OCI-LY3 (cell line): ENCODE results near the gene PODXL.

ENCODE experiments used
- EZH2phosphoT487 ChIP-seq: fragments of 200-600 bp; shearing (Covaris generic); IDR thresholded peaks from 2 replicates; pipeline ENCODE4 v1.6.1; 2018; ENCODE audit warnings: antibody characterized with exemption, mixed run types, low read depth
- TF ChIP-seq, protein P1 (sequence below): fragments of 200-600, 300-600 bp; sonication (generic); IDR thresholded peaks from 2 replicates; pipeline ENCODE4 v1.5.1; 2014; ENCODE audit warnings: antibody characterized with exemption, low read length, low read depth

- TF ChIP-seq, protein P1, sequence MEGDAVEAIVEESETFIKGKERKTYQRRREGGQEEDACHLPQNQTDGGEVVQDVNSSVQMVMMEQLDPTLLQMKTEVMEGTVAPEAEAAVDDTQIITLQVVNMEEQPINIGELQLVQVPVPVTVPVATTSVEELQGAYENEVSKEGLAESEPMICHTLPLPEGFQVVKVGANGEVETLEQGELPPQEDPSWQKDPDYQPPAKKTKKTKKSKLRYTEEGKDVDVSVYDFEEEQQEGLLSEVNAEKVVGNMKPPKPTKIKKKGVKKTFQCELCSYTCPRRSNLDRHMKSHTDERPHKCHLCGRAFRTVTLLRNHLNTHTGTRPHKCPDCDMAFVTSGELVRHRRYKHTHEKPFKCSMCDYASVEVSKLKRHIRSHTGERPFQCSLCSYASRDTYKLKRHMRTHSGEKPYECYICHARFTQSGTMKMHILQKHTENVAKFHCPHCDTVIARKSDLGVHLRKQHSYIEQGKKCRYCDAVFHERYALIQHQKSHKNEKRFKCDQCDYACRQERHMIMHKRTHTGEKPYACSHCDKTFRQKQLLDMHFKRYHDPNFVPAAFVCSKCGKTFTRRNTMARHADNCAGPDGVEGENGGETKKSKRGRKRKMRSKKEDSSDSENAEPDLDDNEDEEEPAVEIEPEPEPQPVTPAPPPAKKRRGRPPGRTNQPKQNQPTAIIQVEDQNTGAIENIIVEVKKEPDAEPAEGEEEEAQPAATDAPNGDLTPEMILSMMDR = no peak
- no peak for TF ChIP-seq EZH2phosphoT487
Observed at GRCh38 chr7:131560061-131560460, 3.6 kb upstream of the PODXL start.
